ENCODE measurements around the gene REXO1. TPM values are rescaled to one million over a fixed set of nuclear protein-coding genes. Genes with fewer than 3 reads are reported as not detected.

REXO1 gene
- total RNA-seq, 1 donor from 2014 or later = 17.7 TPM

GRCh38 chr19:1773184-1773583 is 75.1 kb downstream of the REXO1 start:
- no peaks in the 10 kb centered on the region for H3K36me3 ChIP-seq
- H3K27ac ChIP-seq (replicated peaks) = no peak overlapping the region
- no peak for TF ChIP-seq CTCF (IDR thresholded peaks at IDR 0.05; ENCODE audit: borderline replicate concordance)
- no peak for DNase-seq
- H3K9me3 ChIP-seq (replicated peaks) = peaks cover 26% of the 10 kb centered on the region
- peaks cover 11% of the 10 kb centered on the region for H3K4me1 ChIP-seq
- no peak overlapping the region for H3K4me3 ChIP-seq
- H3K27me3 ChIP-seq (ENCODE audit: low read depth) = peaks cover 99% of the 10 kb centered on the region
- intact Hi-C loops (cut with micrococcal nuclease) = no loop called here

GRCh38 chr19:1770866-1771576 is 77.3 kb downstream of the REXO1 start:
- intact Hi-C loops (cut with micrococcal nuclease) = no loop called here

GRCh38 chr19:1769645-1769985 is 78.7 kb downstream of the REXO1 start:
- Histone ChIP-seq H3K27ac (replicated peaks) (no peak overlapping the region), H3K4me1 (peaks cover 3% of the 10 kb centered on the region), H3K36me3 (no peaks in the 10 kb centered on the region), H3K9me3 (replicated peaks) (peaks cover 26% of the 10 kb centered on the region), H3K27me3 (ENCODE audit: low read depth) (peaks cover 99% of the 10 kb centered on the region), H3K4me3 (no peak overlapping the region)
- TF ChIP-seq CTCF (IDR thresholded peaks at IDR 0.05; ENCODE audit: borderline replicate concordance) = no peak
- intact Hi-C loops (cut with micrococcal nuclease) = loop anchor here (10.0 kb wide), 1 partner anchor 225 kb away; no protein-coding TSS in a partner anchor
- DNase-seq = no peak

More at GRCh38 chr19:1770866-1771576, 77.3 kb downstream of the REXO1 start:
- Histone ChIP-seq H3K36me3 (no peaks in the 10 kb centered on the region), H3K27me3 (ENCODE audit: low read depth) (peaks cover 99% of the 10 kb centered on the region), H3K4me1 (peaks cover 9% of the 10 kb centered on the region), H3K27ac (replicated peaks) (no peak overlapping the region), H3K4me3 (no peak overlapping the region), H3K9me3 (replicated peaks) (peaks cover 26% of the 10 kb centered on the region)
- DNase-seq = no peak
- no peak for TF ChIP-seq CTCF (IDR thresholded peaks at IDR 0.05; ENCODE audit: borderline replicate concordance)

- peaks cover 26% of the 10 kb centered on the region for H3K9me3 ChIP-seq (replicated peaks)
- H3K4me1 ChIP-seq = peaks cover 3% of the 10 kb centered on the region
- DNase-seq = no peak
- H3K4me3 ChIP-seq = no peak overlapping the region
- intact Hi-C loops (cut with micrococcal nuclease) = loop anchor here (10.0 kb wide), 1 partner anchor 224 kb away; no protein-coding TSS in a partner anchor
- no peak overlapping the region for H3K27ac ChIP-seq (replicated peaks)
- no peak for TF ChIP-seq CTCF (IDR thresholded peaks at IDR 0.05; ENCODE audit: borderline replicate concordance)
- no peaks in the 10 kb centered on the region for H3K36me3 ChIP-seq
- peaks cover 99% of the 10 kb centered on the region for H3K27me3 ChIP-seq (ENCODE audit: low read depth)
These were observed 79.2 kb downstream of the REXO1 start for GRCh38 chr19:1768918-1769644.

- H3K4me3 ChIP-seq = no peak overlapping the region
- peaks cover 26% of the 10 kb centered on the region for H3K9me3 ChIP-seq (replicated peaks)
- H3K27ac ChIP-seq (replicated peaks) = no peak overlapping the region
- no peak for DNase-seq
- H3K36me3 ChIP-seq = no peaks in the 10 kb centered on the region
- H3K4me1 ChIP-seq = peaks cover 3% of the 10 kb centered on the region
- H3K27me3 ChIP-seq (ENCODE audit: low read depth) = peaks cover 99% of the 10 kb centered on the region
- TF ChIP-seq CTCF (IDR thresholded peaks at IDR 0.05; ENCODE audit: borderline replicate concordance) = no peak
- intact Hi-C loops (cut with micrococcal nuclease) = loop anchor here (10.0 kb wide), 1 partner anchor 223 kb away; no protein-coding TSS in a partner anchor
These were observed 80.0 kb downstream of the REXO1 start for GRCh38 chr19:1768248-1768647.
